Measurements from ENCODE around the gene HECTD1.
"Not testable (repeated sequence)": the region's sequence is repeated elsewhere in the genome, so short reads cannot be mapped to it uniquely, and the experiment has no call there.

Gene HECTD1

GRCh38 chr14:31113794-31114193 is 93.8 kb downstream of the HECTD1 start:
- Histone ChIP-seq H3K36me3 (peaks cover 89% of the 10 kb centered on the region), H3K4me3 (ENCODE audit: low read depth, low read length) (no peak overlapping the region), H3K27ac (no peak overlapping the region), H3K27me3 (ENCODE audit: insufficient read depth, low read depth, severe bottlenecking) (no peaks in the 10 kb centered on the region), H3K9me3 (ENCODE audit: severe bottlenecking) (no peaks in the 10 kb centered on the region)
- DNase-seq: no peak
- no peak for TF ChIP-seq CTCF (IDR thresholded peaks at IDR 0.05; ENCODE audit: low read depth, low read length)

- no peak overlapping the region for H3K27ac ChIP-seq
- no peak overlapping the region for H3K4me3 ChIP-seq (ENCODE audit: low read depth, low read length)
- no peaks in the 10 kb centered on the region for H3K9me3 ChIP-seq (ENCODE audit: severe bottlenecking)
- no peak for TF ChIP-seq CTCF (IDR thresholded peaks at IDR 0.05; ENCODE audit: low read depth, low read length)
- DNase-seq: no peak
- peaks cover 86% of the 10 kb centered on the region for H3K36me3 ChIP-seq
- H3K27me3 ChIP-seq (ENCODE audit: insufficient read depth, low read depth, severe bottlenecking): no peaks in the 10 kb centered on the region
Measured at GRCh38 chr14:31110872-31111271, 96.7 kb downstream of the HECTD1 start.

- Histone ChIP-seq H3K4me3 (ENCODE audit: low read depth, low read length) (no peak overlapping the region), H3K36me3 (peaks cover 87% of the 10 kb centered on the region), H3K27ac (no peak overlapping the region), H3K27me3 (ENCODE audit: insufficient read depth, low read depth, severe bottlenecking) (no peaks in the 10 kb centered on the region), H3K9me3 (ENCODE audit: severe bottlenecking) (no peaks in the 10 kb centered on the region)
- no peak for DNase-seq
- TF ChIP-seq CTCF (IDR thresholded peaks at IDR 0.05; ENCODE audit: low read depth, low read length): no peak
Measured at GRCh38 chr14:31109257-31109656, 98.3 kb downstream of the HECTD1 start.

GRCh38 chr14:31106768-31107167 is 100.8 kb downstream of the HECTD1 start:
- no peak for TF ChIP-seq CTCF (IDR thresholded peaks at IDR 0.05; ENCODE audit: low read depth, low read length)
- H3K4me3 ChIP-seq (ENCODE audit: low read depth, low read length): no peak overlapping the region
- peaks cover 2% of the 10 kb centered on the region for H3K9me3 ChIP-seq (ENCODE audit: severe bottlenecking)
- no peak for DNase-seq
- peaks cover 88% of the 10 kb centered on the region for H3K36me3 ChIP-seq
- H3K27ac ChIP-seq: no peak overlapping the region
- H3K27me3 ChIP-seq (ENCODE audit: insufficient read depth, low read depth, severe bottlenecking): no peaks in the 10 kb centered on the region

GRCh38 chr14:31097081-31097480 is 110.5 kb downstream of the HECTD1 start:
- Histone ChIP-seq H3K36me3 (peaks cover 50% of the 10 kb centered on the region), H3K27me3 (ENCODE audit: insufficient read depth, low read depth, severe bottlenecking) (no peaks in the 10 kb centered on the region), H3K9me3 (ENCODE audit: severe bottlenecking) (no peaks in the 10 kb centered on the region), H3K27ac (no peak overlapping the region), H3K4me3 (ENCODE audit: low read depth, low read length) (no peak overlapping the region)
- DNase-seq: no peak
- TF ChIP-seq CTCF (IDR thresholded peaks at IDR 0.05; ENCODE audit: low read depth, low read length): no peak

GRCh38 chr14:31096255-31096654 is 111.3 kb downstream of the HECTD1 start:
- DNase-seq: no peak
- Histone ChIP-seq H3K27me3 (ENCODE audit: insufficient read depth, low read depth, severe bottlenecking) (no peaks in the 10 kb centered on the region), H3K4me3 (ENCODE audit: low read depth, low read length) (no peak overlapping the region), H3K27ac (no peak overlapping the region), H3K36me3 (peaks cover 42% of the 10 kb centered on the region), H3K9me3 (ENCODE audit: severe bottlenecking) (no peaks in the 10 kb centered on the region)
- TF ChIP-seq CTCF (IDR thresholded peaks at IDR 0.05; ENCODE audit: low read depth, low read length): no peak

- H3K27me3 ChIP-seq (ENCODE audit: insufficient read depth, low read depth, severe bottlenecking); H3K9me3 ChIP-seq (ENCODE audit: severe bottlenecking); H3K27ac ChIP-seq; H3K4me3 ChIP-seq (ENCODE audit: low read depth, low read length); DNase-seq: not testable (repeated sequence)
- peaks cover 37% of the 10 kb centered on the region for H3K36me3 ChIP-seq
Measured at GRCh38 chr14:31095817-31096216, 111.8 kb downstream of the HECTD1 start.

GRCh38 chr14:31093884-31094839 is 113.4 kb downstream of the HECTD1 start:
- H3K36me3 ChIP-seq: peaks cover 24% of the 10 kb centered on the region
- H3K9me3 ChIP-seq (ENCODE audit: severe bottlenecking); H3K27me3 ChIP-seq (ENCODE audit: insufficient read depth, low read depth, severe bottlenecking); H3K4me3 ChIP-seq (ENCODE audit: low read depth, low read length); H3K27ac ChIP-seq; DNase-seq: not testable (repeated sequence)

Measured in WERI-Rb-1 (cell line).